HG02973 (cell line): ENCODE measurements around the gene CNTN4.

Experiments
- ATAC-seq: cut with Tn5 transposase; IDR thresholded peaks from one replicate; pipeline ENCODE4 v1.9.1; 2021; ENCODE audit warnings: moderate library complexity; ENCODE audit not compliant: unreplicated experiment

CNTN4 gene

DNA sequence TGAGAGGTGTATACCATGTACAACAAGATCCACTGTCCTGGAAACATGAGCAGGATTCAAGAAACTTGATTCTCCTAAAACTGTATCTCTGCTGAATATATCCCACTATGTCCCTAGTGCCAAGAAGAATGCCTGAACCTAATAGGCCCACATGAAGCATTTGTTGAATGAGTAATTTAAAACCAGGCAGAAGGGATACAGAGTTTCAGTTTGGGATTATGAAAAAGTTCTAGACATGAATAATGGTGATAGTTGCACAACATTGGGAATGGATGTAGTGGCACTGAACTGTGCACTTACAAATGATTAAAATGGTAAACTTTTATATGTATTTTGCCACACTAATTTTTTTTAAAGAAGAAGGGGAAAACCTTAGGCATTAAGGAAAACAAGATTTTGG lies 750.4 kb downstream of the CNTN4 start:
- ATAC-seq = no peak

DNA sequence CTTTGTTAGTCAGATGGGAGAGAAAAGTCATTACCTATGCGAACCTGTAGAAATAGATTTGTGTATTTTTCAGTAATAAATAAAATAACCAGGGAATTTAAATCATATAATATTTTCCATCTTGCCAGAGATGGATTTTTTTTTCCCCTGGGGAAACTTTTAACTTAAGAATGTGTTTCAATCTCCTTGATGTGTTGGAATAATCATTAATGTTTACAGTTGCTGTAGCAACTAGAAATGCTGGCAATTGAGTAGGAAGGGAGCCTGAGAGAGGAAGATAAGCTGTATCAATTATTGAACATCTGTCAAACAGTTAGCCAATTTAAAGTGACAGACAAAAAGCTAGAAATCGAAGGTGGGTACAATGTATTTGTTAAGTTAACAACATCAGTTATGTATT lies 752.0 kb downstream of the CNTN4 start:
- no peak for ATAC-seq

DNA sequence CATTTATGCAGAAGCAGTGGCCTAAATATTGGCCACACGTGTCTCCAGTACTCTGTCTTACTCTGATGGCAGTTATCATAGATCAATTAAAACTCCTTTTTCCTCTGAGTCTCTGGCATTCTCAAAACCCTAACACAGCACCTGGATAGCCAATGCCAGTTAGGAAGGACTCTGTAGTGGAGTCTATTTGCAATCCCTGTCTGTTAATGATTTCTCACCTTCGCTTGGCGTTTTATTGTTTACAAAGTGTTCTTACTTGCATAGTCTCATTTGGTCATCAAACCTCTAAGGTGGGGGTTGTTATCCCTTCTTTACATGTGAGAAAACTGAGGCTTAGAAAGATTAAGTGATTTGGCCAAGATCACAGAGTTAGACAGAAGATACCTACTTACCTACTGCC lies 752.7 kb downstream of the CNTN4 start:
- ATAC-seq = no peak

DNA sequence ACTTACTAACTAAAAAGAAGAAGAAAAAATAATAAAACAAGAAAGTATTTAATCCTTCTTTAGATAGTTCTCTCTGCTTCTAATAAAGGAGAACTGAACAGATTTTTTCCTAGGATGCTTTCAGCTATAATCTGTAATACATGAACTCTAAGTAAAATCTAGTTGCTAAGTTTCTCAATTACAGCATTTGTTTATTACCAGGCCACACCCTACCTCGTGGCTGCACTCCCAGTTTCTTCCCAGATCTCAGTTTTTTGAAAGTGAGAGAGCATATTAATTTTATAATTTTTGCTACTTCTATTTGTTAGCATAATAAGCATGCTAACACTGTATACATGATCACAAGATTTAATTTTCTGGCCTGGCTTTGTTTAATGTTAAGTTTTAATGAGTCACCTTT lies 753.2 kb downstream of the CNTN4 start:
- ATAC-seq = no peak

DNA sequence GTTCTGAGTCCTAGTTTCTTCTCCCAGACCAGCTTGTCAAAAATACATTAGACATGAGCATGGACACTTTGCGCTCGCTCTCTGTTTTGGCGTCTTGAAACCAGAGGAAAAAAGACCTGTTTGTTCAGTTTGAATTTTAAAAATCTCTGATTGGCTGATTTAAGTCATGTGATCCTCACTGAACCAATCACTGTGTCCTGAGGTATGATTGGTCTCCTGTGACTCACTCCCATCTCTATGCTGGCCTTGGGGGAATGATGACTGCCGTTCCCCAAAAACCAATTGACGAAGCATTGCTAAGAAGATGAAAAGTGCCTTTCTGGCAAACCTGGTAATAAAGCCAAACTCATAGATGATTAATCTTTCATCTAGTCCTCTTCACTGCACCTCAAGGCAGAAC lies 755.0 kb downstream of the CNTN4 start:
- ATAC-seq = no peak

DNA sequence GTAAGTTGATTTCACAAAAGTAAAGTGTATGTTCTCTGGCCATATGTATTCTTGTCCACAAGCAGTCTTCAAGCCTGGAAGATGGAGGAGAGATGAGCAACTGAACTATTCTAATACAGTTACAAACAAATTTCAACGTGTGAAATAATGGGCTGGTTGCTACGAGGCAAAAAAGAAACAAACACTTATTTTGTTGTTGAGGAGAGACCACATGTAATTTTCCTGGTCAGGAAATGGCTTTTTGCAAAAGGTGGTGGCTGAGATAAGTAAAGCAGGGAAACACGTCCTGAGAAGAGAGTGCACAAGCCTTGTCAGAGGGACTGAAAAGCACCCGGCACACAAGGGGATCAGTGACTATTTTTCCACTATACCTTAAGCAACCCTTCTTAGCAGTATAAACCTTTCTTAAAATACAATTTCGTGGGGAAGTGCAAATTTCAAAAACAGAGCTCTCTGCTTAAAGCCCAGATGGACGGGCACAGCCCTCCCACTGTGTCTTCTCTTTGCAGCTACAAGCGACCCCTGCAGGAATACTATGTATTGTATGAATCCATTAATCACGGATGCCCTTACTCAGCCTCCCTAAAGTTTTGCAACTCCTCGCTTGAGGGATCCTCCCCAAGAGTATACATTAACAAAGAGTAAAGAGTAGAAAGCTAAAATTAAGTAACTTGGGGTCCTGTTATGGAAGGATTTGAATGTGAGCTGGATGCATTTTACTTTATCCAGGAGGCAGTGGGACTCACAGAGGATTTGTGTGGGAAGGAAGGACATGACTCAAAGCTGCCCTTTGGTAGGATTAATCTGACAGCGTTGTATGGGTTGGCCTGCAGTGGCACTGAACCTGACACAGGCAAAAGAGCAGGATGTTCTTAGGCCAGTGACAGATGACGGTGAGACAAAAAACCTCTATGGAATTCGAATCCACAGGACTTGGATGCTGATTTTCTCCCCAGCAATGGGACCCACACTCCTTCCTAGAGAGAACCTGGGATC lies 757.8 kb downstream of the CNTN4 start:
- ATAC-seq = no peak

DNA sequence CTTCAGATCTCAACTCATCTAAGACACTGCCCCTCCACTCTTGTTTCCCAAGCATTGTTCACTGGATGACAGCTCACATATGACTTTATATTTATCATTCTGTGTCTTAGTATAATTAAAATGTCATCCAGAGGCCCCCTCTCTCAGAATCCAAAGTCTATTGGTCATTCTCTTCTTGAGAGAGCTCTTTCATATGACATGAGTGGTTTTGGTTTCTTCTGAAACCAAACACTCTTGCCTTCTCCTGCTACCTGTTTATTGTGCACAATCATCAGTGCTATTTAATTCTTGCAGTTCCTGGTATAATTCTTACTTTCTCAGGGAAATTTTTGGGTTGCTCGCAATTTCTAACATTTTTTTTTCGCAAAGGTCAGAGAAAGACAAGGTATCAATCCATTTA lies 762.0 kb downstream of the CNTN4 start:
- ATAC-seq = no peak

DNA sequence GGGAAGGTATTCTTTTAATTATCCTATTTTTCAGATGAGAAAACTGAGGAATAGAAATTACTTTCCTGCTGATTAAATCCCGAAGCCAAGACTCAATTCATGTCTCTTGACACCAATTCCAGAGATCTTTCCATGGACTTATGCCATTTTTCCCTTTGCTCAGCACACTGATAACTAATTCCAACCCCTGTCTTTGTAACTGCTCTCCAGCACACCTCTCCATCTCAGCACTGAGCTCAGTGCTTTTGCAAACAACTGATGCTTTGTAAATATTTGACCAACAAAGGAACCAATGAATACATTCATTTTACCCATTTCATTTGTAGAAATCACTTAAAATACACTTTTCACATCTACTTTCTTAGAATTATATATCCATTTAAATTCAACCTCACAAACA lies 762.5 kb downstream of the CNTN4 start:
- no peak for ATAC-seq

DNA sequence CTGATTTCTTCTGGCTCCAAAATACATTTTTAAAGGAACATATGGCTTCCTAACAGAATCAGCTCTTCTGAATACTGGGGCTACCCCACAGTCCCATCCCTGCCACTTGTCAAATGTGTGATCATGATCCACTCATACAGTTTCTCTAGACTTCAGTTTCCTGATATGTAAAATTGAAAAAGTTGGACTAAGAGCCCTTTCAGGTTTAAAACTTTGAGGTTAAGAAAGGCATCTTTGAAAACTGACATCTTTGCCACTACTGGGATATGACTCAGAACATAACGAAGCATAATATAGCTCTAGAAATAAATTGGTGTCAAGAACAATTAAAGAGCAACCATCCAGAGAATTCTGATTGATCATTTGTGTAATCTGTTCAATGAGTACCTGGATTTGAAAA lies 763.3 kb downstream of the CNTN4 start:
- no peak for ATAC-seq

DNA sequence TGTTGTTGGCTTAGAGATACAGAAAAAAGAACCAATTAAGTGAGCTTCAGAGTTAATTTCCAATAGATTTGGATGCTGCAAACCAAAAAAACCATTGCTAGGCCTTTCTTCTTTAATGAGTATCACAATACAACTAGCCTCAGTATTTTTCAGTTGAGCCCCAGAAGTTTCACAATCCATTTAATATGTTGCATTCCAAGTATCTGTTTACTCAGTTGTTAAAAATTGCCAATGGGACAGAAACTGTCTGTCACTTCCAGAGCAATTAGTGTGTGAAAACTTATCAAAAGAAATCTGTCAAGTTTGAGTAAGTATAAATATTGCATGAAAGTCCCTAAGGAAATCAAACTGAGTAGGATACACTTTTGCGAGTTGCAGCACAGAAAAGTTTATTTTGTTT lies 763.7 kb downstream of the CNTN4 start:
- no peak for ATAC-seq

DNA sequence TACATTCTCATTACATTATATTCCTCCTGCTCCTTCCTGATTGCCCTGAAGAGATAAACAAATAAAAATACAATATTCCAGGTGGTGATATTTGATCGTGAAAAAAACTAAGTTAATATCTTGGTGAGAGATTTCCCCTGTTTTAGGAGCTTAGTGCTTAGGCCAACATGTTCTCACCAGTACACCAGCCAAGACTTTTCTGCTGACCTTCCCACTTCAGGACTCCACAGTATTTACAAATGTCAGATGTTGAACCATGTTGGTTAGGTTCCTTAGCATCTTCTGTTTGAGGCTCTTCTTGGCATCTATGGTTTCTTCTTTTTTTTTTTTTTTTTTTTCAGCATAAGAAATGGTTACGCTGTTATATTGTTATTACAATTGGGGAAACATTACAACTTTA lies 764.5 kb downstream of the CNTN4 start:
- no peak for ATAC-seq

DNA sequence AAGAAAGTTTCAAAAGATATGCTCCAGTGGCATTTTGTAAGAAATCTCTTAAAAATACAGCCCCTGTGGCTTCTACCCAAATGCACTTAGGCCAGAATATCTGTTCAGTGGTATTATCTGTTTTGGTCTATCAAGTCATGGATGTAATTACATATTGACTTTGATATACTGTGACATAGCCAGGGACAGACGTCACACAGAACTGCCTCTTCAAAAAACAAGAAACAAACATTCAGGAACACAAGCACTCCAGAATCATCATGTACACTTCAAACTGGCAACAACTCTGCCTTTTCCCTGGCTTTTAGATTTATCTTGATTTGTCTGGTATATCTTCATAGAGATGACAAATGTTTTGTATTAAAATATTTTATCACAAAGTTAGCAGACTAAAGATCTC lies 771.2 kb downstream of the CNTN4 start:
- no peak for ATAC-seq

DNA sequence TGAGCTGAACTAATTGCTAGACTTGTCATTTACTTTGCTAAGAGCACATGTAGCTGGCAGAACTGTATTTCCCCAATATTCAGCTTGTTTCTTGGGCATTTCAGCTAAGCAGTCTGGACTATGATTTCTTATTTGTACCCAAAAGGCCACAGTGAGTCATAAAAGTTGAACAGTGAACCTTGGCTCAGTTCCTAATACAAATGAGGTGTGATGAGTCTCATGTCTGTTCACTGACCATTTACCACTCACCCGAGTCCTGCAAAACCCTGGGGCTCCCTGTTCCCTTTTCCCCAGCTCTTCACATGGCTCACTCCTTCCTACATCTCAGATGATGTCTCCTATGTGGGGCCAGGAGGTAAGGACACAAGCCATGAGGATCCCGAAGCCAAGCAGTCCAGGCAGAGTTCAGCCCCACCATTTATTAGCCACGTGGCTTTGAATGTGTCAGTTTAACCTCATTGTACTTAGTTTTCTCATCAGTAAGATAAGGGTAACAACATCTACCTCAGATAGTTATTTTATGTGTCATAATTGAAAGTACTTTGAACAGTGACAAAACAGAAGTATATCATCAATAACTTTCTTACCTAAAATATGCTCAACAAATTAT lies 772.2 kb downstream of the CNTN4 start:
- no peak for ATAC-seq

DNA sequence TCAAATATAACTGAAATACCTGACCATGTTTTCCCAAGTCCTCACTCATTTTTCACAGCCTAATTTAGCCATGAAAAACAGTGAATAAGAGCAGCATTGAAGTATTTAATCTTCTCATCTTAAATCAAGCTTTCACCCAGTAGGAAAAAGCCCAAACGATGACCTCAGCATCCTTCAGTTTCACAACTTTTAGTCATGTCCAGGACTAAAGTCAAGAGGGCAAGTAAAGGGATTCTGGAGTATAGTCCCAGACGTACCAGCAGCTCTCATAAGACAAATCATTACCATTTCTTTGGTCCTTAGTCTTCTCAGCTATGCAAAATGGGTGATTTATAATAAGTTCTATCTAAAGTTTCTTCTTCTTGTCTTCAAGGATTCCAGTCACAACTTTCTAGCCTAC lies 774.2 kb downstream of the CNTN4 start:
- ATAC-seq = no peak

DNA sequence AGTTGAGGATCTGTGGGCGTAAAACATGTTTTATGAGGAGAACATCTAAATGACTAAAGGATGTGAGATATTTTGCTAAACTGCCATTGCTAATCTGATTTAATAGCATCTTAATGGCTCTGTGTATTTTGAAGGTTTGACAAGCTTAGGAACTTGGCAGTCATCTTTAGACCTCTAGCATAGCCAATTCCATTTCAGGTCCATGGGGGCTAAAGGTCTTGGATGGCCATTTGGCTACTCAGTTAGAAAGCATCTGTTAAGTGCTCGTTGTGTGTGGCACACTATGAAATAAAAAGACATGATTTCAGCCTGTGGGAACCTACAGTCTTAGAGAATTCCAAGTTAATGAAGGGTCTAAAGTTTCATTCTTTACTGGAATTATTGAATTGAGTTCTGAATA lies 775.3 kb downstream of the CNTN4 start:
- no peak for ATAC-seq

DNA sequence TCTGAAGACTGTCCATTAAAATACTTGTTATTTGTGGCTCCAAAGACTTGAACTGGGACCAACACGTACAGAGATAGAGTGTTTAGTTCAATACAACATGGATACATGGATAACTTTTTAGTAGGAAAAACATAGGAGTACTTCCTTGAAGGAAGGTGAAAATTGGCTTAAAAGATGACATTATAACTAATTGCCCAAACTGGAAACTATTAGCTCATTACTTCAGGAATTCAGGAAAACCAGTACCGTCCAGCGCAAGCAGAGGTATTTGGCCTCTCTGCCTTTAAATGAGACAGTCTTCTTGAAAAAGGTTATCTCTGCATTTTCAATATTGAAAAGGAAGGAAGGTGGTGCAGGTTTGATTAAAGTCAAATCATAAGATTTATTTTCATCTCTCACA lies 777.0 kb downstream of the CNTN4 start:
- no peak for ATAC-seq

DNA sequence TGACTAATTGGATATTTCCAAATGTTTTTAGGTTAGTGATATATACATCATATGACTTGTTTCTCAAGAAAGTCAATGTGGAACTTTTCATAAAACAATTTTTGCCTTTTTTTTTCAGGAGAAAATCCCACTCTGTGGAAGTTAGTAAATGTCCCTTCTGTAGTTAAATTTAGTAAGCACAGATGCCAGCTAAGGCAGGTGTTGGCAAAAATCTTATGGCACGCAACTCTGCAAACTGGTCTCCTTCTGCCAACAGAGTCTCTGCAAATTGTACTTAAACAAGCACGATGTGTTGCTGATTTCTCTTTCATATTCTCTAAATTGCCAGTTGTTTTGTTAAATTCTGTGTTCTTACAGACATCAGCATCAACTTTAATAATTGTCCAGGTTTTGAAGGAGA lies 777.7 kb downstream of the CNTN4 start:
- no peak for ATAC-seq

DNA sequence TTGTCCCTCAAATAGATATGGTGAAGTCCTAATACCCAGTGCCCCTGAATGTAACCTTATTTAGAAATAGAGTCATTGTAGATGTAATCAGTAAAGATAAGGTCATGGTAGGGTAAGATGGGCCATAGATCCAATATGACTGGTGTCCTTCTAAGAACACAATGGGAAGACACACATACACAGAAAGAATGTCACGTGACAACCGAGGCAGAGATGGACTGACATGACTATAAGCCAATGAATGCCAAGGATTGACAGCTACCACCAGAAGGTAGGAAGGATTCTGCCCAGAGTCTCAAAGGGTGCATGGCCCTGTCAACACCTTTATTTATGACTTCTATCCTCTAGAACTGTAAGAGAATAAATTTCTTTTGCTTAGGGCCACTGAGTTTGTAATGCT lies 780.4 kb downstream of the CNTN4 start:
- no peak for ATAC-seq

DNA sequence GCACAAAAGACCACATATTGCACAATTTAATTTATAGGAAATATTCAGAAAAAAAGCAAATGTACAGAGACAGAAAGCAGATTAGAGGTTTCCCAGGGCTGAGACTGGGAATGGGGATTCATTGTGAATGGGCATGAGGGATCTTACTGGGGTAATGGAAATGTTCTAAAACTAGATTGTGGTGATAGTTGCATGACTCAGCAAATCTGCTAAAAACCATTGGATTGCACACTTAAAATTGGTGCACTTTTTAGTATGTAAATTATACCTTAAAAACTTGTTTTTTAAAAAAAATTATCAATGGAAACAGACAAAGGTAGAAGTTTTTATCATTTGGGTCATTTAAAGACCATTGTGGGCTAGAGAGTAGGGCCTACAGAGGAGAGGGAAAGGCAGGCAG lies 780.9 kb downstream of the CNTN4 start:
- ATAC-seq = no peak

DNA sequence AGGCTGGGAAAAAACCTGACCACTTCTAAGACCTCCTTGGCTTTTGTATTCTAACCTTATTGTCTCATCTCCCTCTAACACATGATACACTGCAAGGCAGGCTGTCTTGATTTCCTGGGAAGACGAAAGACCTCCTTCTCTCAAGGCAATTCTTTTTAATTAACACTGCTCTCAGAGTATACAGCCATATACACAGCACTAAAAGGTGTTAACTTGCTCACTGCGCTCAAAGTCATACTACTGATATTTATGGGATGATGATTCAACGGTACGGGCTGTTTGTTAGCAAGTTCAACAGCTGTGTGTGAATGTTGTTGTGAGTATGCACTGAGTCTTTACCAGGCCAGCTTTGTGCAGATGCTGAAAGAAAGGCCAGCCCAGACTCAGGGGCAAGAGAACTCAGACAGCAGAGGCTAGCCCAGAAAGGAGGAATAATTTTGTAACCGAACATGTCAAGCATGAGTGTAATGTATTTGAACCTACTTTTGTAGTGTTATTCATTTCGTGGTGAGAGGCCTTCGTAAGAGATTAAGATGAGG lies 781.6 kb downstream of the CNTN4 start:
- no peak for ATAC-seq

DNA sequence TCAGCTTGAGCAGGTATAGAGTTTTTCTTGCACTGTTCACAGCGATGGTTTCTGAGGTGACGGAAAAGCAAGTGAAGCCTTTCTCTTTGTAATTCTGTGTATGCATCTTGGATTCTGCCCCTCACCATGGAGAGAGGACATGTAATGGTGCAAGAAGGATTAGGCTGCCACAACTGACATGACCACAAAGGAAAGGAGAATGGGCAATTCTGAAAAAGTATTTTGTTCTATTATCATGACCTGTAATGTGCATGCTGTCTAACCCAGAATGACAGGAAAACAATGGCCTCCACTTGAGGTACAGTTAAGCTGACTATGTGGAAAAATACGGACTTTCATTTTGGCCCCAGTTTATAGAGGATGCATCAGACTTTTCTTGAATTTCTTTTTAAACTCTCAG lies 784.6 kb downstream of the CNTN4 start:
- ATAC-seq = no peak

DNA sequence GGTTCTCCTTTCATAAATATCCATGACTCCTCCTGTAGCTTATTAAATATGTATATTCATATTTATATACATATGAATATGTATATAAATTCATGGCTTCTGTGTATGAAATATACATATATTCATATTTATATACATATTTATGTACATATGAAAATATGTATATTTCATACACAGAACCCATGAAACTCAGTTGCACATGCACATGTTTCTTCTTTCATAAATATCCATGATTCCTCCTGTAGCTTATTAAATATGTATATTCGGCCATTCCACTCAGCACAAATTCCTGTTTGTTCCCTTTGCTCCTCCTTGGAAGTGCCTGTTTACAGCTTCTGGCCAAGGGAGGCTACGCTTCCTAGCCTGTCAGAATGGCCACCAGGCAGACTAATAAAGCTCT lies 789.9 kb downstream of the CNTN4 start:
- no peak for ATAC-seq
